Heart right ventricle (tissue), 16 donors: ENCODE measurements around the gene RFX2. TPM values are rescaled to one million over a fixed set of nuclear protein-coding genes. Genes with fewer than 3 reads are reported as not detected.

Source experiments
- ATAC-seq, 8 donors: fragments of 200-7000 bp; cut with Tn5 transposase; one replicate each; pipeline ENCODE4 v1.9.1; 2020; ENCODE audit warnings: mild to moderate bottlenecking in 8 of 8, moderate library complexity in 8 of 8, moderate number of reproducible peaks in 1 of 8
- DNase-seq, 2 donors: peaks; one replicate each; pipeline ENCODE4 v3.0.0-alpha.2; 2020
- H3K27ac ChIP-seq, 10 donors: fragments of 200-600 bp; sonication (generic) in 2 of 10; one replicate each; pipeline versions ENCODE4 v1.5.0 to v1.8.0; 2020 to 2022; ENCODE audit warnings: mild to moderate bottlenecking in 3 of 10
- H3K27me3 ChIP-seq, 7 donors: fragments of 200-600 bp; one replicate each; pipeline ENCODE4 v1.8.0; 2021 to 2022; ENCODE audit warnings: mild to moderate bottlenecking in 2 of 7
- H3K36me3 ChIP-seq, 9 donors: fragments of 200-600 bp; sonication (generic) in 1 of 9; one replicate each; pipeline versions ENCODE4 v1.5.0 to v1.8.0; 2020 to 2022; ENCODE audit warnings: mild to moderate bottlenecking in 2 of 9
- H3K4me1 ChIP-seq, 9 donors: fragments of 200-600 bp; sonication (generic) in 1 of 9; one replicate each; pipeline versions ENCODE4 v1.5.0 to v1.8.0; 2020 to 2022; ENCODE audit warnings: mild to moderate bottlenecking in 4 of 9
- H3K4me3 ChIP-seq, 10 donors: fragments of 200-600 bp; sonication (generic) in 2 of 10; one replicate each; pipeline versions ENCODE4 v1.5.0 to v1.8.0; 2020 to 2022; ENCODE audit warnings: mild to moderate bottlenecking in 7 of 10, moderate library complexity in 2 of 10
- H3K9me3 ChIP-seq, 11 donors: fragments of 200-600 bp in 10 of 11; sonication (generic) in 2 of 11; one replicate each; pipeline versions ENCODE4 v1.5.0 to v1.8.0; 2013 to 2022; ENCODE audit warnings: mild to moderate bottlenecking in 2 of 11, control low read depth in 1 of 11, moderate library complexity in 1 of 11
- WGBS, 2 donors: extraction: QIAGEN DNeasy Blood & Tissue Kit; methylation state at CpG; one replicate each; pipeline ENCODE4 v1.1.7; 2013; ENCODE audit warnings: inconsistent platforms in 1 of 2; 5-methylcytosine and 5-hydroxymethylcytosine counted together
- intact Hi-C, 10 donors: fragments of 100-400 bp; cut with DNase I; formaldehyde crosslinking; loops; one replicate each; pipeline versions ENCODE4 v1.11.1 to v1.14.2; 2022
- polyA plus RNA-seq, 2 donors: library from polyadenylated mRNA; stranded (reverse); fragments of 200-250 nt; gene quantifications; one replicate each; pipeline ENCODE4 v1.2.3, GENCODE V29; 2013
- total RNA-seq, 10 donors: library from RNA; stranded (reverse); fragmentation: NEBNext Ultra II Directional in 3 of 10; extraction: Animal tissue kit (Norgen Biotek cat#: 25700) in 3 of 10; gene quantifications; one replicate each; pipeline versions ENCODE4 v1.2.1 to v1.2.4, GENCODE V29; 2021 to 2023
- TF ChIP-seq, protein P1 (sequence below), 9 donors: fragments of 200-600 bp; sonication (generic) in 2 of 9; IDR thresholded peaks; one replicate each; pipeline versions ENCODE4 v1.5.0 to v1.8.0; 2021 to 2022; ENCODE audit warnings: antibody characterized with exemption in 9 of 9, mild to moderate bottlenecking in 5 of 9, moderate library complexity in 1 of 9
- donor health status: Arrhythmogenic right ventricular cardiomyopathy.
- donor health status: ischemic (EF 13 %, LVEDD 7.1; RV severe dilation, severe dysfunction).
- donor health status: healthy with polysubstance abuse.
- donor health status: DM: no; HTN: yes; CAD: no.
- donor health status: DM: no; HTN: no; CAD: no.
- donor health status: ischemic (EF 25% LVEDD 6.9; RV normal size, moderate dysfunction).
- donor health status: ischemic (EF 25% LVEDD 5.7; RV mildly dilated, moderate dysfunction).
- donor health status: healthy.
- donor health status: DM: yes; HTN: yes; CAD: no.
- donor health status: Ischemic cardiomyopathy.
- donor health status: ischemic (EF 35%, LVEDD 5.7; RV mildly dilated, moderate dysfunction).
- donor health status: nonischemic (EF 11% LVEDD 7.7; RV severe dilation, severe dysfunction).
- donor health status: DM: yes; HTN: yes; CAD: no.
- donor health status: PGD.
- donor health status: ischemic (EF 29% LVEDD 5.4; RV normal size, mild dysfunction).
- donor health status: nonischemic (EF 23%, LVEDD 6.1; RV moderate dilation, normal function).

The RFX2 gene
- total and polyA plus RNA-seq, 12 donors = 4.2 to 17.4 (median 5.2) TPM

GRCh38 chr19:6086068-6086788 lies 24.1 kb downstream of the RFX2 start:
- no peak for ATAC-seq

DNA sequence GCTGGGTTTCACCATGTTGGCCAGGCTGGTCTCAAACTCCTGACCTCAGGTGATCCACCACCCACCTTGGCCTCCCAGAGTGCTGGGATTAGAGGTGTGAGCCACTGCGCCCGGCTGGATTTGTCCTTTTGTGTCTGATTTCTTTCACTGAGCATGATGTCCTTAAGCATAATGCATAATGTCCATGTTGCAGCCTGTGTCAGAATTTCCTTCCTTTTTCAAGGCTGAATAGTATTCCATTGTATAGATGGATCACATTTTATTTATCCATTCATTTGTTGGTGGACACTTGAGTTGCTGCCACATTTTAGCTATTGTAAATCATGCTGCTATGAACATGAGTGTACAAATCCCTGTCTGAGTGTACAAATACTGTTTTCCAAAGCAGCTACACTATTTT lies 25.5 kb downstream of the RFX2 start:
- H3K9me3 ChIP-seq = peaks cover 0 to 4% (median 0%) of the 10 kb centered on the region in 11 donors
- ATAC-seq (no peak), DNase-seq (no peak)
- 98 to 100% methylated on average over 2 of the region's 2 CpGs for WGBS, 2 donors
- H3K36me3 ChIP-seq = no peaks in the 10 kb centered on the region
- intact Hi-C loops = no loop called here
- H3K4me3 ChIP-seq = no peak overlapping the region
- TF ChIP-seq, protein P1, sequence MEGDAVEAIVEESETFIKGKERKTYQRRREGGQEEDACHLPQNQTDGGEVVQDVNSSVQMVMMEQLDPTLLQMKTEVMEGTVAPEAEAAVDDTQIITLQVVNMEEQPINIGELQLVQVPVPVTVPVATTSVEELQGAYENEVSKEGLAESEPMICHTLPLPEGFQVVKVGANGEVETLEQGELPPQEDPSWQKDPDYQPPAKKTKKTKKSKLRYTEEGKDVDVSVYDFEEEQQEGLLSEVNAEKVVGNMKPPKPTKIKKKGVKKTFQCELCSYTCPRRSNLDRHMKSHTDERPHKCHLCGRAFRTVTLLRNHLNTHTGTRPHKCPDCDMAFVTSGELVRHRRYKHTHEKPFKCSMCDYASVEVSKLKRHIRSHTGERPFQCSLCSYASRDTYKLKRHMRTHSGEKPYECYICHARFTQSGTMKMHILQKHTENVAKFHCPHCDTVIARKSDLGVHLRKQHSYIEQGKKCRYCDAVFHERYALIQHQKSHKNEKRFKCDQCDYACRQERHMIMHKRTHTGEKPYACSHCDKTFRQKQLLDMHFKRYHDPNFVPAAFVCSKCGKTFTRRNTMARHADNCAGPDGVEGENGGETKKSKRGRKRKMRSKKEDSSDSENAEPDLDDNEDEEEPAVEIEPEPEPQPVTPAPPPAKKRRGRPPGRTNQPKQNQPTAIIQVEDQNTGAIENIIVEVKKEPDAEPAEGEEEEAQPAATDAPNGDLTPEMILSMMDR (IDR thresholded peaks at IDR 0.05) = no peak
- no peaks in the 10 kb centered on the region for H3K27me3 ChIP-seq
- no peak overlapping the region for H3K27ac ChIP-seq
- H3K4me1 ChIP-seq = peaks cover 3 to 34% (median 19%) of the 10 kb centered on the region in 9 donors

More at GRCh38 chr19:6086068-6086788, 24.1 kb downstream of the RFX2 start:
- Histone ChIP-seq H3K36me3 (no peaks in the 10 kb centered on the region), H3K9me3 (peaks cover 0 to 4% (median 0%) of the 10 kb centered on the region in 11 donors), H3K27ac (peak overlapping the region in 3 of 10 donors; percentile 75 to 91 (median 76)), H3K4me3 (no peak overlapping the region), H3K4me1 (peaks cover 3 to 35% (median 20%) of the 10 kb centered on the region in 9 donors), H3K27me3 (no peaks in the 10 kb centered on the region)
- intact Hi-C loops = no loop called here
- 87 to 91% methylated on average over 12 of the region's 12 CpGs for WGBS, 2 donors
- TF ChIP-seq, protein P1 (IDR thresholded peaks at IDR 0.05) = no peak
- no peak for DNase-seq

GRCh38 chr19:6079107-6079506 lies 31.2 kb downstream of the RFX2 start:
- whole genome bisulfite sequencing, 2 donors = 95% methylated on average over 5 of the region's 5 CpGs
- no peaks in the 10 kb centered on the region for H3K9me3 ChIP-seq
- H3K4me3 ChIP-seq = no peak overlapping the region
- H3K36me3 ChIP-seq = no peaks in the 10 kb centered on the region
- ATAC-seq (no peak), DNase-seq (no peak)
- H3K4me1 ChIP-seq = peaks cover 0 to 15% (median 0%) of the 10 kb centered on the region in 9 donors
- intact Hi-C loops = no loop called here
- H3K27ac ChIP-seq = no peak overlapping the region
- TF ChIP-seq, protein P1 (IDR thresholded peaks at IDR 0.05) = no peak
- no peaks in the 10 kb centered on the region for H3K27me3 ChIP-seq

- no peak for ATAC-seq
- H3K4me3 ChIP-seq = no peak overlapping the region
- no peaks in the 10 kb centered on the region for H3K27me3 ChIP-seq
- TF ChIP-seq, protein P1 (IDR thresholded peaks at IDR 0.05) = no peak
- 92 to 95% methylated on average over 4 of the region's 4 CpGs for WGBS, 2 donors
- no peaks in the 10 kb centered on the region for H3K36me3 ChIP-seq
- H3K4me1 ChIP-seq = peaks cover 0 to 15% (median 0%) of the 10 kb centered on the region in 9 donors
- H3K9me3 ChIP-seq = no peaks in the 10 kb centered on the region
- no peak for DNase-seq
- no peak overlapping the region for H3K27ac ChIP-seq
- intact Hi-C loops = no loop called here
These were observed 32.2 kb downstream of the RFX2 start for GRCh38 chr19:6078068-6078467.
